Keratinocyte (primary cell): ENCODE measurements around the gene TMEM242. TPM values are rescaled to one million over a fixed set of nuclear protein-coding genes. Genes with fewer than 3 reads are reported as not detected.

Experiments
- DNase-seq: peaks from one replicate; pipeline ENCODE4 v3.0.0-alpha.2; 2011; ENCODE audit warnings: low read depth, missing footprints, low spot score
- FAIRE-seq: peaks from 2 replicates; lab custom pipeline; 2011; peaks lifted over from hg19 to GRCh38; lab: Jason Lieb, UNC
- H2AFZ ChIP-seq: 2 replicates; pipeline ENCODE4 v1.6.0; 2012; ENCODE audit warnings: low read length, control low read depth, inconsistent platforms; ENCODE audit not compliant: control insufficient read depth
- H3K27ac ChIP-seq: 2 replicates; pipeline ENCODE4 v1.5.1; 2011; ENCODE audit warnings: low read length; ENCODE audit not compliant: control insufficient read depth, insufficient read depth
- H3K27me3 ChIP-seq: 3 replicates; pipeline ENCODE4 v1.6.0; 2011; ENCODE audit warnings: low read length; ENCODE audit not compliant: control insufficient read depth, insufficient read depth; ENCODE audit errors: extremely low read depth
- H3K36me3 ChIP-seq, 2 experiments: 2 replicates in 1 of 2; 3 replicates in 1 of 2; pipeline ENCODE4 v1.5.1; 2011; ENCODE audit warnings: low read length in 2 of 2, mild to moderate bottlenecking in 1 of 2; ENCODE audit not compliant: control insufficient read depth in 2 of 2, insufficient read depth in 2 of 2; ENCODE audit errors: extremely low read depth in 1 of 2
- H3K4me1 ChIP-seq: 3 replicates; pipeline ENCODE4 v1.5.1; 2011; ENCODE audit warnings: low read length; ENCODE audit not compliant: control insufficient read depth, insufficient read depth; ENCODE audit errors: extremely low read depth
- H3K4me2 ChIP-seq: 3 replicates; pipeline ENCODE4 v1.6.0; 2011; ENCODE audit warnings: low read depth, low read length; ENCODE audit not compliant: control insufficient read depth, insufficient read depth; ENCODE audit errors: extremely low read depth
- H3K4me3 ChIP-seq, 3 experiments: fragments of 200-600 bp in 1 of 3; sonication (generic) in 1 of 3; 2 replicates in 2 of 3; 3 replicates in 1 of 3; pipeline ENCODE4 v1.5.1; 2011 to 2016; ENCODE audit warnings: low read length in 3 of 3, mild to moderate bottlenecking in 3 of 3, control low read depth in 2 of 3, inconsistent platforms in 1 of 3, low read depth in 1 of 3, mixed read lengths in 1 of 3, mixed run types in 1 of 3, moderate library complexity in 1 of 3; ENCODE audit not compliant: control insufficient read depth in 2 of 3, insufficient read depth in 2 of 3; ENCODE audit errors: extremely low read depth in 1 of 3
- H3K79me2 ChIP-seq: 2 replicates; pipeline ENCODE4 v1.6.0; 2012; ENCODE audit warnings: low read length; ENCODE audit not compliant: control insufficient read depth, insufficient read depth
- H3K9ac ChIP-seq: 3 replicates; pipeline ENCODE4 v1.6.0; 2011; ENCODE audit warnings: low read length; ENCODE audit not compliant: control insufficient read depth, insufficient read depth; ENCODE audit errors: extremely low read depth
- H3K9me1 ChIP-seq: 3 replicates; pipeline ENCODE4 v1.6.0; 2011; ENCODE audit warnings: low read length; ENCODE audit not compliant: control insufficient read depth, insufficient read depth; ENCODE audit errors: extremely low read depth
- H3K9me3 ChIP-seq: 2 replicates; pipeline ENCODE4 v1.5.1; 2012; ENCODE audit warnings: low read depth, low read length; ENCODE audit not compliant: control insufficient read depth
- H4K20me1 ChIP-seq: 3 replicates; pipeline ENCODE4 v1.6.0; 2011; ENCODE audit warnings: low read length; ENCODE audit not compliant: control insufficient read depth, insufficient read depth; ENCODE audit errors: extremely low read depth
- EZH2 ChIP-seq: IDR thresholded peaks from one replicate; pipeline ENCODE4 v1.6.1; 2012; ENCODE audit warnings: inconsistent platforms, mild to moderate bottlenecking, low read length, moderate library complexity
- dilution Hi-C: fragments of 300-500 bp; cut with MboI; formaldehyde crosslinking; loops from one replicate; pipeline ENCODE4 v1.7.0; 2020; ENCODE audit warnings: low sequenced_read_pairs; ENCODE audit not compliant: extremely low pct_ligation_motif_present
- polyA plus RNA-seq, 5 experiments: library from polyadenylated mRNA; depleted of rRNA in 3 of 5; stranded (reverse) in 3 of 5; stranded (forward) in 1 of 5; unstranded in 1 of 5; fragments of >200 nt; gene quantifications; 1 replicate in 1 of 5; 2 replicates in 3 of 5; 3 replicates in 1 of 5; pipeline versions ENCODE4 v1.2.1 to v1.2.3, GENCODE V29; 2011 to 2012; ENCODE audit warnings: missing spikeins in 2 of 5, low read depth in 1 of 5, low replicate concordance in 1 of 5
- TF ChIP-seq, protein P1 (sequence below), 3 experiments: IDR thresholded peaks in 1 of 3; conservative IDR thresholded peaks in 1 of 3; optimal IDR thresholded peaks in 1 of 3; 2 replicates in 2 of 3; 3 replicates in 1 of 3; pipeline versions ENCODE3 to v1.5.1; 2011; ENCODE audit warnings: low read length in 3 of 3, mild to moderate bottlenecking in 3 of 3, moderate library complexity in 2 of 3, control low read depth in 1 of 3, inconsistent platforms in 1 of 3; ENCODE audit not compliant: insufficient read depth in 2 of 3; ENCODE audit errors: extremely low read depth in 1 of 3

The TMEM242 gene
- polyA plus RNA-seq, 1 donor (not counting 4 experiments of a cell fraction or from before 2014, with no cell fraction given), result 11.0 TPM

DNA sequence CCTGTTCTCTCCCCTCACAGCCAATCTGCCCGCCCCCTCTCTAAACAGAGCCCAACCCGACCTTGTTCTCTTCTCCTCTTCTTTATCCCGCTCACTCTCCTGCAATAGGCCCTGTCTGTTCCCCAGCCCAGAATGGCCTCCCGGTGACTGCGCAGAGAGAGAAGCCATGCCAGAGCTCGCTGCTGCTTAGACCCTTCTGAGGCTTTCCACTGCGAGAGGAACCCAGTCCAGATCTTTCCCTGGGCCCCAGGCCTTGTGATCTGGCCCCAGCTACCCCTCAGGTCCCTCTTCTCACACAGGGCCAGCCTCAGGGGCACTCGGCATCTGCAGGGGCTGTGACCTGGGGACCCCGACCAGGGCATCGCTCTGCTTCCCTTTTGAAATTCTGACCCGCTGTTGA, 58.1 kb downstream of the TMEM242 start:
- DNase-seq (no peak), FAIRE-seq (no peak)
- dilution Hi-C loops, result no loop called here
- Histone ChIP-seq H3K9me1 (no peaks in the 10 kb centered on the region), H3K9ac (no peak overlapping the region), H3K27ac (no peak overlapping the region), H3K4me1 (peaks cover 7% of the 10 kb centered on the region), H3K36me3 (no peaks in the 10 kb centered on the region), H2AFZ (no peak overlapping the region), H3K4me2 (no peak overlapping the region), H3K4me3 (no peak overlapping the region), H3K79me2 (no peaks in the 10 kb centered on the region), H3K27me3 (no peaks in the 10 kb centered on the region), H3K9me3 (no peaks in the 10 kb centered on the region), H4K20me1 (no peaks in the 10 kb centered on the region)
- TF ChIP-seq, protein P1, sequence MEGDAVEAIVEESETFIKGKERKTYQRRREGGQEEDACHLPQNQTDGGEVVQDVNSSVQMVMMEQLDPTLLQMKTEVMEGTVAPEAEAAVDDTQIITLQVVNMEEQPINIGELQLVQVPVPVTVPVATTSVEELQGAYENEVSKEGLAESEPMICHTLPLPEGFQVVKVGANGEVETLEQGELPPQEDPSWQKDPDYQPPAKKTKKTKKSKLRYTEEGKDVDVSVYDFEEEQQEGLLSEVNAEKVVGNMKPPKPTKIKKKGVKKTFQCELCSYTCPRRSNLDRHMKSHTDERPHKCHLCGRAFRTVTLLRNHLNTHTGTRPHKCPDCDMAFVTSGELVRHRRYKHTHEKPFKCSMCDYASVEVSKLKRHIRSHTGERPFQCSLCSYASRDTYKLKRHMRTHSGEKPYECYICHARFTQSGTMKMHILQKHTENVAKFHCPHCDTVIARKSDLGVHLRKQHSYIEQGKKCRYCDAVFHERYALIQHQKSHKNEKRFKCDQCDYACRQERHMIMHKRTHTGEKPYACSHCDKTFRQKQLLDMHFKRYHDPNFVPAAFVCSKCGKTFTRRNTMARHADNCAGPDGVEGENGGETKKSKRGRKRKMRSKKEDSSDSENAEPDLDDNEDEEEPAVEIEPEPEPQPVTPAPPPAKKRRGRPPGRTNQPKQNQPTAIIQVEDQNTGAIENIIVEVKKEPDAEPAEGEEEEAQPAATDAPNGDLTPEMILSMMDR (optimal IDR thresholded peaks at IDR 0.05 in 1 of 3, IDR thresholded peaks at IDR 0.05 in 1 of 3, conservative IDR thresholded peaks at IDR 0.05 in 1 of 3; ENCODE audit: extremely low read depth in 1 of 3, insufficient read depth in 2 of 3, low read length in 3 of 3), result no peak
- no peak for TF ChIP-seq EZH2

DNA sequence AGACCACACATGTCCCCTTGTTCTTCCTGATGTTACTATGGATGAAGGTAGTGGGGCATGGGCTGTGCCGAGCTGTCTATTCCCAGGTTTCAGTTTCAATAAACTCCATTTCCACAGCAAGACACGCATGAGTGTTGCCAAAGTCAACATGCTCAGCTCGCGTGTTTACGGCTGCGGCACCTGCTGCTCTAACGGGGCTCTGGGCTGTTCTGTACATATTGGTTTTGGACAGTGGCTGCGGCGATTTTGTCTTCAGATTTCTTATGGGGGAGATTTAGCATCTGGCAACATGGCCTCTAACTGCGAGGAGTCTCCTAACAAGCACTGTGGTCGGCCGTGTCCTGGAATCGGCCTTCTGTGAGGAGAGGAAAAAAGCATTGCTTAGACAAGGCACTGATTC, 58.6 kb downstream of the TMEM242 start:
- H3K36me3 ChIP-seq, result no peaks in the 10 kb centered on the region
- DNase-seq (no peak), FAIRE-seq (no peak)
- H3K4me1 ChIP-seq, result peaks cover 7% of the 10 kb centered on the region
- no peak overlapping the region for H3K9ac ChIP-seq
- H3K4me2 ChIP-seq, result no peak overlapping the region
- no peak overlapping the region for H3K4me3 ChIP-seq
- no peaks in the 10 kb centered on the region for H3K9me3 ChIP-seq
- H3K79me2 ChIP-seq, result no peaks in the 10 kb centered on the region
- H3K27ac ChIP-seq, result no peak overlapping the region
- dilution Hi-C loops, result no loop called here
- TF ChIP-seq EZH2, result no peak
- TF ChIP-seq, protein P1 (optimal IDR thresholded peaks at IDR 0.05 in 1 of 3, IDR thresholded peaks at IDR 0.05 in 1 of 3, conservative IDR thresholded peaks at IDR 0.05 in 1 of 3; ENCODE audit: extremely low read depth in 1 of 3, insufficient read depth in 2 of 3, low read length in 3 of 3), result no peak
- no peaks in the 10 kb centered on the region for H4K20me1 ChIP-seq
- H3K27me3 ChIP-seq, result no peaks in the 10 kb centered on the region
- no peak overlapping the region for H2AFZ ChIP-seq
- H3K9me1 ChIP-seq, result no peaks in the 10 kb centered on the region
